Stimulated activated CD4-positive, alpha-beta T cell treated with anti-CD3 and anti-CD28 coated beads, Interleukin-4, amount 100 ng/mL, for 24 hours (primary cell): ENCODE measurements around the gene LRRC25.

Experiments used
- DNase-seq: peaks from one replicate; pipeline ENCODE4 v3.0.0-alpha.2; 2020

The LRRC25 gene

DNA sequence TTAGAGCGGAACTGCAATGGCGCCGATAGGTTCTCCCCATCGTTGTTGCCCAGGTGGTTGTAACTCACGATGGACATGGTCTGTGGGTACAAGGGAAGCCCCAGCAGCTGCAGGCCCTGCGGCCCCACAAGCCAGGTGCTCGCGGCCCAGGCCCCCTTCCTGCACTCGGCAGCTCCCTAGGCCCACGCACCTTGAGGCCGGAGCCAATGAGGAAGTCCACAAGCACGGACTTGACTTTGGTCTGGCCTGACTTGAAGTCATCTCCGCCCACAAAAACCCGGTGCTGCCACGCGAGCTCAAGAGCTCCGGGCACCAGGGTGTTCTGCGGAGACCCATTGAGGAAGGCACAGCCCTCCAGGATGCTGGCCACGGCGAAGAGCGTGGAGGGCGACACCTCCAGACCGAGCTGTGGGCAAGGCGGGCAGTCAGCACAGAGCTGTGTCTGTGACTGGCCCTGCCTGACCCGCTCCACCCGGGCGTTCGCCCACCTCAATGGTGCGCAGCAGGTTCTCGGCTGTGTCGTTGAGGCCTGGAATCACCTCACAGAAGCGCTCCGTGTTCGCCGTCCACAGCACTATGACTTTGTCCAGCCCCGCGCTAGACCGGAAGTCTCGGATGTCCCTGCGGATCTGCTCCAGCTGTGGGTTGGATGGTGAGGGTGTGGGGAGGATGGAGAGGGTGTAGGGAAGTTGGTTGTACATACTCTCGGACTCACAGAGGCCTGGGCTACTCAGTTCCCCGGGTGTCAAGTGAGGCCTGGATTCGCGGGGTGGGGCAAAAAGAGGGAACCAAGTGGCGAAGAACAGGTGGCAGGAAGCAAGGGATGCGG is 38.6 kb upstream of the LRRC25 start:
- no peak for DNase-seq

DNA sequence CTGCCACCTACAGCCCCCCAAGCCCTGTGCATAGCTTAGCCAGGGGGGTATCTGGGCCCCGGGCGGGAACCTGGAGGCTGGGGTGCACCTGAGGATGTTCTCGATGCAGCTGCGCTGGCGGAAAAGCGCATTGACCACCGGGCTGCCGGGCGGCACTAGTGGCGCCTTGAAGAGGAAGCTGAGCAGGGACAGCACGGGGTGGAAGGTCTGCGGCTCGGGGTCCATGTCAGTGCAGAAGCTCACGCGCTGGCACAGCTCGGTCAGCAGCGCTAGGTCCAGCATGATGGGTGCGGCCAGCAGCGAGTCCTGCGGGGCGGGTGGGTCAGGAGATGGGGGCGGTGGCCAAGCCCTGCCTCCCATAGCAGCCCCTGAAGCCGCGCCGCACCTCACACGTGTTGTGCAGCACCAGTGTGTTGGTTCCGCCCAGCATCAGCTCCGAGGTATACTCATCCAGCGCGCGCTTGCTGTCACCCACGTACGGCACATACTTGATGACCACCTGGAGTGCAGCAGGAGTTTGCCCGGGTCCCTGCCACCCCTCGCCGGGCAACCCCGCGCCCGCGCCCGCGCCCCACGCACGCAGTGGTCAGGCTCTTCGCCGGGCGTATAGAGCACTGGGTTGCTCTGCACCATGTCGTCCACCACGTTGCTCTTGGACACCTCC is 37.9 kb upstream of the LRRC25 start:
- no peak for DNase-seq

DNA sequence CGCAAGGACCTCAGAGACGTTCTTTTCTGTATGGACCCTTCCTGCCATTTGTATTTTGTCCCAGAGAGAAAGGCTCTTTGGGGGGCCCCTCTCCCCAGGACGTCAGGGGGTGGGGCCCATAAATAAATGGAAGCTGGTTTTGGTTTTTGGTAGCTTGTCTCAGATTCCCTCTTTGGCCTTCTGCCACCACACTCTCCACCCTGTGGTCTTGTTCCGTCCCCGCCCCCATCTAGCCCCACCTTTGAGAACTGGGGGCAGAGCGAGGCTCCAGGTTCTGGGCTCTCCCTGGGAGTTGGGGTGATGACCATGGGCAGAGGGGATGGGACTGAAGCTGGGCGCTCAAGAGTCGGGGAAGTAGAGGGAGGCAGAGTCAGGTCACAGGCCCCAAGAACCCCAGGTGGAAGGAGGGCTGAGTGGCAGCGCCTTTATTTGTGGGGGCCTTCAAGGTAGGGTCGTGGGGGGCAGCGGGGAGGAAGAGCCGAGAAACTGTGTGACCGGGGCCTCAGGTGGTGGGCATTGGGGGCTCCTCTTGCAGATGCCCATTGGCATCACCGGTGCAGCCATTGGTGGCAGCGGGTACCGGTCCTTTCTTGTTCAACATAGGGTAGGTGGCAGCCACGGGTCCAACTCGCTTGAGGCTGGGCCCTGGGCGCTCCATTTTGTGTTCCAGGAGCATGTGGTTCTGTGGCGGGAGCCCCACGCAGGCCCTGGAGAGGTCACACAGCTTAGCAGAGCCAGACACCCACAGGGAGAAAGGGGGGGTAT is 37.2 kb upstream of the LRRC25 start:
- no peak for DNase-seq

DNA sequence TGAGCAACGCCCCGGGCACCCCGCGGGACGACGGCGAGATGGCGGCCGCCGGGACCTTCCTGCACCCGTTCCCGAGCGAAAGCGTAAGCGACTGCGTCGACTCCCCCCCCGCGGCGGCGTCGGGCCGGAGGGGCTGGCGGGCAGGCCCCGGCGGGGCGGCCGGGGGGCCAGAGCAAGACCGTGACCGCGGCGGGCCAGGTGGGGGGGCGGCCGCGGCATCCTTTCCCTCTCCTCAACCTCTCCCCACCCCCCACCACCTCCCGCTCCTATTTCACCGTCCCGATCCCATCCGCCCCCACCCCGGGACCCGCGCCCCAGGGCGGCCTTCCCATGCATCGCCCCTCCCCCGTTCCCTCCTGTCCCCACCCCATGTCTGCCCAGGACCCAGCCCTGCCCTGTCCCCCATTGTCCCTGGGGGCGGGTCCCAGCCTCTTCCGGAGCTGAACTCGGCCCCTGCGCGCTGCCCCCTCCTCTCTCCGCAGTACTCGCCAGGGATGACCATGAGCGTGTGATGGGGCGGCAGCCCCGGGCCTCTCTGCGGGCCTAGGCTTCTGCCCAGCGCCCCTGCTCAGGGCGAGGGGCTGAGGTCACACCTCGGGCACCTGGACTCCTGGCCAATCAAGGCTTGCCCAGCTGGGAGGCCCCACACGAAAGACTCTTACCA is 36.4 kb upstream of the LRRC25 start:
- no peak for DNase-seq

DNA sequence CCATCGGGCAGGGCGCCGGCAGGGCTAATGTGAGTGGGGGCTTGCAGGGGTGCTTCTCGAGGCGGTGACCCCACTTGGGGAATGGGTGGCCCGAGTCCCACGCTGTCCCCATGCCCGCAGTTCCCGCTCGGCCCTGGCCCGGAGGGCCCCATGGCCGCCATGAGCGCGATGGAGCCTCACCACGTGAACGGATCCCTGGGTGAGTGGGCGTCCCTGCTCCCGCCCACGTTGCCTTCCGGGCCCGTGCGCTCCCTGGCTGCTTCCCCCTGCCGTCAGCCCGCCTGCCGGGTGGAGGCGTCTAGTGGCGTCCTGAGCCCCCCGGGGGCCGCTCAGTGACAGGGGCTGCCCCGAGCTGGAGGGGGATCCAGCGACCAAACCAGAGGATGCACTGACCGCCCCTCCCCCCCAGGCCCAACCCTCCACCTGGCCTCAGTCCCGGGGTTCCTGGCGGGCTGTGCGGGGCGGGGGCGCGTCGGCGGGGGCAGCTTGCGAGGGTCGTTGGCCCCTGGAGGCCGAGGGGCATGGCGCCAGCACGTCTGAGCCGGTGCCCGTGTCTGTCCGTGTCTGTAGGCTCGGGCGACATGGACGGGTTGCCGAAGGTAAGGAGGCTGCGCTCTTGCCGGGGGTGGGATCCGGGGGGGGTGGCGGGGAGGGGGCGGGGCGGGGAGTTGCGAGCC is 35.7 kb upstream of the LRRC25 start:
- DNase-seq, result no peak

DNA sequence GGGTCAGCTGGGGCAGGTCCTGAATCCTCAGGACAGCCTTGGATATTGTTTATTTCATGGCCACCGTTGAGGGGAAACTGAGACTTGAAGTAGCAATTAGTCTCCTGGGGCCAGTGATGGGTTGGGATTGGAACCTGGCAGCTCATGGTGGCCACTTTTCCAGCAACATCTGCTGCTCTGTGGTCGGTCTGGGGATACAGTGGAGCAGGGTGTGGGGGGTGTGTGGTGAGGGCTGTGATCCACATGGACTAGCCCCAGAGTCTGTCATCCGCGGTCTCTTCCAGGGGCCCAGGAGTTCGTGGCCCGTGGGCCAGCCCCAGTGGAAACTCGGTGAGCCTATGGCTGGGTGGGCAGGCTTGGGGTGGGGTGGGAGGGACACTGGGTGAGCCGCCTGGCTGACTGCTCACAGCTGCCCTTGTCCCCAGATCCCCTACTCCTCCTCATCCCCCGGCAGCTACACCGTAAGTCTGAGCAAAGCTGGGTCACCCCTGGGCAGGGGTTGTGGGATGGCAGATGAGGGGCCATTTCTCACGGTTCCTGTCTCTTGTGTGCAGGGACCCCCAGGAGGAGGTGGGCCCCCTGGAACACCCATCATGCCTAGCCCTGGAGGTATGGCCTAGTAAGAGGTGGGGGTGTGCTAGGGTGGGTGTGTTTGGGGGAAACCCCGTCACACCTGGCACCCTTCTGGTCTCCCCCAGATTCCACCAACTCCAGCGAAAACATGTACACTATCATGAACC is 35.0 kb upstream of the LRRC25 start:
- no peak for DNase-seq

DNA sequence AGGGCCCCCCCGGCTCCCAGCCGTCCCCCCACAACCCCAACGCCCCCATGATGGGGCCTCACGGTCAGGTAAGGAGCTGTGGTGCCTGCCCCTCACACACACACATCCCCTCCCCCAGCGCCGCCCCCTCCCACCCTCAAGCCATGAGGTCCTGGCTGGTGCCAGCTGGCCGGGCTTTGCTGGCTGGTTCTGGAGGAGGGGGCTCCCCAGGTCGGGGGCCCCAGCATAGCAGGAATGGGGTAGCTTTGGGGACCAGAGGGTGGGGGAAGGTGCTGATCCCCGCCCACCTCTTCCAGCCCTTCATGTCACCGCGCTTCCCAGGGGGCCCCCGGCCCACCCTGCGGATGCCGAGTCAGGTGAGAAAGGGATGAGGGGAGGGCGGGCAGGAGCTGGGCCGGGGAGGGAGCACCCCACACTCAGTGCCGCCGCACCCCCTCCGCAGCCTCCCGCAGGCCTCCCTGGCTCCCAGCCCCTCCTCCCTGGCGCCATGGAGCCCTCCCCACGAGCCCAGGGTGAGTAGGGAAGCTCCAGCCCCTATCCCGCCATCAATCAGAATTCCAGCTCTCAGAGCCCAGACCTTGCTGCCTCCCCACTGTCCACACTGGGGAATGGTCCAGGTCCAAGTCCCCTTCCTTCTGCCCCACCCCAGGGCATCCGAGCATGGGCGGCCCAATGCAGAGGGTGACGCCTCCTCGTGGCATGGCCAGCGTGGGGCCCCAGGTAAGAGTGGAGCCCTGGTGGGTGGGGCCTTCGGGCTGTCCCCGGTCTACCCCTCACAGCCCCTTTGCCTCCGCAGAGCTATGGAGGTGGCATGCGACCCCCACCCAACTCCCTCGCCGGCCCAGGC is 34.2 kb upstream of the LRRC25 start:
- DNase-seq, result no peak

DNA sequence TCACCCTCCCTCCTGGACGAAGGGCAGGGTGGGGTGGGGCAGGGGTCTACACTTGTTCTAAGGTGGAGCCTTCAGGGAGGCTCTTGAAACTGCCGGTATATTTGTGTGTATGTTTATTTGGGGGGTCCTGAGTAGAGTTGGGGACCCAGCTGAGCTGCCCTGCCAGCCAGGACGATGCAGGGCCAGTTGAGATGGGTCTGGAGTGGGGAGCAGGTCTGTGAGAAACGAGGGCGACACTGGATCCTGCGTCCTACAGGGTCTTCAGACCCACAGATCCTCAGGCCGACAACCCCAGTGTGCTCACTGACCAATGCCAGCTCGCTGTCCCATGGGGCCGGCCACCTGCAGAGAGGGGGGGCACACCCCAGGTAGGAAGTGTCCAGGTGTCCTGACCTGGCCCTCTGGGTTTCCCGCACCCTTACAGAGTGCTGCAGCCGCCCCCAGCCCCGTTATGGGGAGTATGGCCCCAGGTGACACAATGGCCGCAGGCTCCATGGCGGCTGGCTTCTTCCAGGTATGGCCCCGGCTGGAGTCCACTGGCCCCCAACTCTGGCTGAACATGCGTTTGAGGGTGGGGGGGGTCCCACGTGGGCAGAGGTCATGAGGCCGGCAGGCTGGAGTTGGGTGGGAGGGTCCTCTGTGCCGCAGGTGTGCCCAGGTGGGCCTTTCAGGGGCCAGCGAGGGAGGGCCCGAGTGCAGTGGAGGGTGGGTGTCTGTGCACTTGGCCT is 33.2 kb upstream of the LRRC25 start:
- no peak for DNase-seq

DNA sequence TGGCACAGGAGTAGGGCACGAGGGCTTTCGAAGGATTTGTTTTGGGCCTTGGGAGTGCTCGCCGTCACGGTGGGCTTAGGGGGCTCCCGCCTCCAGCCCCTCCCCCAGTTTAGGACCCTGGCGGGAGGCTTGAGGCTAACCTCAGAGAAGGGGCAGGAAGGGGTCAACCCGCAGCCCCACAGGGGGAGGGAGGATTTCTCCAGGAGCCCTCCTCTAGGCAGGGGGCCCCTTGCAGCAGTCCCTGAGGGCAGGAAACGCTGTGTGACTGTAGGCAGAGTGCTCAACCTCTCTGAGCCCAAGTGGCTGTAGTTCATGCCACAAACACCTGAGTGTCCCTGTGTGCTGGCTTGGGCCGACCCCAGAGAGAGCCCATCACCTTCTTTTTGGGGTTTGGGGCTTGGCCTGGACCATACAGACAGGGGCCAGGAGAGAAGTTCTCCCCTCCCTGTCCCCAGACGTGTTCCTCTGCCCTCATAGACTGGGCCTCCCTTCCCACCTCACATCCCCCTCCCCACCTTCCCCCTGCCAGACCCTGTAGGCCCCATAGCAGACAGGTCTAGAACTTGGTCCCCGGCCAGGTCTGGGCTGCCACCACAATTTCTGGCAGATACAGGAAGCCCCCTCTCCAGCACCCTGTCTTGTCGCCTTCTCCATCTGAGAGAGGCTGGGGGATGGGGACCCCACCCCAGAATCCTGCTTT is 32.4 kb upstream of the LRRC25 start:
- no peak for DNase-seq

DNA sequence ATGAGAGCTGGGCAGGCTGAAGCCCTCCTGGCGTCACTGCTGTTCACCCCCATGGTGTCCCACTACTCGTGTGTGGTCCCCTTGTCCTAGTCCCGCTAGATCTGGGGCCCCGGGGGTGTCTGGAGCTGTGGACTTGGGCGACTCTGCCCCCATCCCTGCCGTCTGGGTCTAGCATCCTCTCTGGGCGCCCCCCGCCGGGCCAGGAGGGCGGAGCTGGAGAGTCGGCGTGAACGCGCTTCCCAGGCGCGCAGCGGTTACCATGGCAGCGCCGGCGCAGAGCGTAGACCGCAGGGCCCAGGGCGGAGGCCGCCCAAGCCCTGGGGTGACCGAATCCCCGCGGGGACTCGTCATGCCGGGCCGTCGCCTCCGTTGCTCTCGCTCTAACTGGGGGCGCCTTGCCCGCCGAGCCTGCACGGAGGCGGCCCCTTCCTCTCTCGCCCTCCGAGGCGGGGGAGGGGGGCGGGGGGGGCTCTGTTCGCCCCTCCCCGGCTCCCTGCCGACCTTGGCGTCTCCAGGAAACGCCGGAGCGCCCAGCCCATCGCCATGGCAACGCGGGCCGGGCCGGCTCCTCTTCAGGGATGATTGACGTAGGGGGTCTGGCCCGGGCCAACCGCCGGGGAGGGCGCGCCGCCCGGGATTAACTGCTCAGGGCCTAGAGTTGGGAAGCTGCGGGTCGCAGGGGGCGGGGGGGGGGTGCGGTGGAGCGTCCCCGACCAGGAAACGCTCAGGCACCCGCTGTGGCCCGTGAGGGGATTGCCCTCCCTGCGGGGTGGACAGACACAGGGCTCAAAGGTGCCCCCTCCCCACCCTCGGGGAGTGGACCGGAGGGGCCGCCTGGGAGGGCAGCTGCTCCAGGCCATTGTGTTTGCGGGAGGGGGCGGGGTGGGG is 31.6 kb upstream of the LRRC25 start:
- DNase-seq, result peak; percentile 75

DNA sequence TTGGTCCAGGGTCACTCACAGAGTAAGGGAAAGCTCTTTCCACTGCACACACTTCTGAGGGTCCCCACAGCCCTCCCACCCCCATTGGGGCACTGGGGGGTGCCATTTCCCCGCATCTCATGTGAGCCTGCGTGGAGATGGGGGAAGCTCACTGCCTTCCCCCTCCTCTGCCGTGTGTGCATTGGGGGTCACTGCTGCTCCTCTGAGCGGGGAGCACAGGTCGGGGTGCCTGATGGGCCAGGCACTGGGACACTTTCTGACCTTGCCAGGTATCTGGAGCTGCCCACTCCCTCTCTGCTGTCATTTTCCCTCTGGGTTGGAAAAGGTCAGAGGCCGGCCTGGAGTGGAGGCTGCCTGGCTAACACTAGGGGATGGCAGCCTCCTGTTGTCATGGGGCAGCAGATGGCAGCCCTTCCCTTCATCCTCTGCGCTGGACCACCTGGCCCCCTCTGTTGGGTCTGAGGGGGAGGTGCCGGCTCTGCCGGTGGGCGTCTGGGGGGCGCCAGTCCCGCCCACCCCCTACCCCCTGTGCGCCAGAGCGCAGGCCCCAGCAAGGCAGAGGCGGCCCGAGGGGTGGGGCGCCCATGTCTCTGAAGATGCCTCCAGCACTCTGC is 30.9 kb upstream of the LRRC25 start:
- DNase-seq, result no peak

DNA sequence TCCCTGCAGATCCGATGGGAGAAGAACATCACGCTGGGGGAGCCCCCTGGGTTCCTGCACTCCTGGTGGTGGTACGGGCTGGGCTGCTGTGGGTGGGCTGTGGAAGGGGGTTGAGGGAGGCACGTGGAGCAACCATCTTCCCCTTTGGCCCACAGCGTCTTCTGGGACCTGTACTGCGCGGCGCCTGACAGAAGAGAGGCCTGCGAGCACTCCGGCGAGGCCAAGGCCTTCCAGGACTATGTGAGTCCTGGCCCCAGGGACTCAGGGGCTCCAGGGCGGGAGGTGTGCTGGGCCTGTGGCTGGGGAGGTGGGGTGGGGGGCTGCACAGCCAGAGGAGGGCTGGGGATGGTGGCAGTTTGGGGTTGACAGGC is 30.3 kb upstream of the LRRC25 start:
- DNase-seq, result no peak

DNA sequence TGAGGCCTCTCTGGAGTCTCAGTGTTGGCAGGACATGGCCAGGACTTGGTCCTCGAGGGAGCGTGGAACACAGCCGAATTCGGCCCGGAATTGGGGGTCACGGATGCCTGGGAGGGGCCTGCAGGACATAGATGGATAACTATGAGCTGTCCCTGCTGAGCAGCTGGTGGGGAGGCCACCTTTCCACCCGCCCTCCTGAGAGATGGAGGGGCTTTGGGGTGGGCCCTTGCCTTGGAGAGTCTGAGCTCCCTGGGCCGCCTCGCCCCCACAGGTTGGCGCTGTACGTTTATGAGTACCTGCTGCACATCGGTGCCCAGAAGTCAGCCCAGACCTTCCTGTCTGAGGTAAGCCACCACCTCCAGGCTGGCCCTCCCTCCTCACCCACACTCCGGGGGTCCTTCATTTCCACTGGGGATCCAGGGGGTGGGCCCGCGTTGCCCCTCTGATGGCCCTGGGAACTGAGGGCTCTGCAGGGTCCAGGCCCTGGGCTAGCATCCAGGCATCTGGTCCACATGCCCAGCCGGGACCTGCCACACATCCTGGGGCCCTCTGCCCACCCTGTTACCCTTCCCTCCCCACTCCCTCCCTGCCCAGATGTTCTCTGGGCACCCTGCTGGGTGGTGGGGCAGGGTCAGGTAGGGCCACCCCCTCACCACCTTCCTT is 29.8 kb upstream of the LRRC25 start:
- no peak for DNase-seq

DNA sequence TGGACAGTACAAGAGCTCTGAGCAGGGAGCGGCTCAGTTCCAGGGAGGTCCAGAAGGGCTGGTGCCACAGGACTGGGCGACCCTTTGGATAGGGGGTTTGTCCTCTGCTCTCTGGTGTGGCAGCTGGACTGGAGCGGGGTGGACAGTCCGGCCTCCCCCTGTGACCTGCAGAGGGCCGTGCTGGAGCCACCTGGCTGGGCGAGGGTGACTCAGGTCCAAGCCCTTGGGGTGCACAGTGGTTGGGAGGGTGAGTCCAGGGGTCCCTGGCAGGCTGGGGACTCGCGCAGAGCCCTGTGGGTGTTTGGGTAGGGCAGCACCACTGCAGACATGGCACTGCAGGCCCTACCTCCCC is 29.0 kb upstream of the LRRC25 start:
- no peak for DNase-seq

DNA sequence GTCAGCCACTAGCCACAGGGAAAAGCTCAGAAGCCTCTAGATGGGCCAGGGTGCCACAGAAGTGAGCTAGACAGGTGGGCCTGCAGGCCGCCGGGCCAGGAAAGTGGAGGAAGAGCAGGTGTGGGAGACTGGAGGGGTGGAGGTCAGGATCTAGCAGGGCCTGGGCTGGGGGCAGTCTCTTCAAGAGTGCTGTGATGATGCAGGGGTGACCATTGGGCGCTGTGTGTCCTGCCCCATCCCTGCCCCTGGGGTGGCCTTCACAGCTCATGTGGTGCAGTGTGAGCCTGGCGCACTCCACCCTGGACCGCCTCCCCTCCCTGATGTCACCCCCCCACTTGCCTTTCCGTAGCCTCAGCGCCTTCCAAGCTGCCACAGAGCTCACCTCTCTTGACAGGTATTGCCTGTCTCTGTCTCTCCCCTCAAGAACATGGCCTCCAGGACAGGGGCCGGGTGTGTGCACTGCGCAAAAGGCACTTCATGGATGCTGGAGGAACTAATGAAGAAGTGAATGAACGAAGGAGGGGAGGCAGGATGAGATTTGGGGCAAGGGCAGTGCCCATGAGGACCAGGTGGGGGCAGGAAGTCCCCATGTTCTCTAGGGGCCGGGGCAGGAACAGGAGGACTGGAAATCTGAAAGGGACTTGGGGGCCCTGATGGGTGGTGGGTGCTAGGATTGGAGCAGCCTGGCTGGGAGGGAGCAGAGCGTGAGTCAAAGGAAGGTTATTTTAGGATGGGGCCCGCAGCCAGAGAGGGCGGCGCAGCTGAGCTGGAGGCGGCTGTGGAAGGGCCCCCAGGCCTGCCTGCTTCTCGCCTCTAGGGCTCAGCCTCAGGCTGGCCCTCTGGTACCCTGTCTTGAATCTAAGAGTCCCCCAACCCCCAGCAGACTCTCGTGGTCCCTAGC is 28.3 kb upstream of the LRRC25 start:
- no peak for DNase-seq

DNA sequence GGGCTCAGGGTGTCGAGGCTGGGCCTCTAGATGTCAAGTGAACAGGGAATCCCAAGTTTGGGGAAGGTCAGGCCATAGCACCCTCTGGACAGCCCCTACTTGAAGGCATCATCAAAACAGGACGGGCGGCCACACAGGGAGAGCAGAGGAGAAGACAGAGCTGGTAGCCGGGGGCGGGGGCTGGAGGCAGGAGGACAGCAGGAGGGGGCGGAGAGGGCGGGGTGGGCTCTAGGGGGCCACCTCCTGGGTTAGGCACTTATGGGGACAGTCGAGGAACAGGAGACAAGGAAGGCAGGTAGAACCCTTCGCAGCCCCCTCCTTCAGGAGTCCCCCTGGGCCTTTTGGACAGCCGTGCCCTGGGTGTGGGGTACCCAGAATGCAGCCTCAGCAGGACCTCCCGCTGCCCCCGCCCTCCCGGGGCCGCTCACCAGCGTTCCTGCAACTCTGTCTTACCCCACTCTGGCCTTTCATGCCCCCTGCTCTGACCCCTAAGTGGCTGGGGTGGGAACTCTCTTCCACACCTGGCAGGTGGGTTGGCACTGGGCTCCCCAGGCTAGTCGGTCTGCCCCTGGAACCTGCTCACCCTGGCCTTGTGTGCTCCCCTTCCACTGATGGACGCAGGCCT is 27.6 kb upstream of the LRRC25 start:
- DNase-seq, result no peak
